Tibial nerve (tissue), 3 donors: ENCODE results near the gene GNL3L.
"Not testable (repeated sequence)": the region's sequence is repeated elsewhere in the genome, so short reads cannot be mapped to it uniquely, and the experiment has no call there.

Experiments used
- POLR2A ChIP-seq, 2 donors: fragments of 450-650 bp; IDR thresholded peaks; one replicate each; pipeline ENCODE4 v1.6.1; 2017; ENCODE audit warnings: antibody characterized with exemption in 2 of 2, mild to moderate bottlenecking in 2 of 2, moderate library complexity in 2 of 2
- TF ChIP-seq, protein P1 (sequence below), 5 experiments: fragments of 200-600 bp in 3 of 5; fragments of 450-650 bp in 2 of 5; sonication (generic) in 3 of 5; IDR thresholded peaks; one replicate each; pipeline ENCODE4 v1.5.1; 2016 to 2019; ENCODE audit warnings: antibody characterized with exemption in 5 of 5, mild to moderate bottlenecking in 3 of 5, moderate library complexity in 2 of 5

DNA sequence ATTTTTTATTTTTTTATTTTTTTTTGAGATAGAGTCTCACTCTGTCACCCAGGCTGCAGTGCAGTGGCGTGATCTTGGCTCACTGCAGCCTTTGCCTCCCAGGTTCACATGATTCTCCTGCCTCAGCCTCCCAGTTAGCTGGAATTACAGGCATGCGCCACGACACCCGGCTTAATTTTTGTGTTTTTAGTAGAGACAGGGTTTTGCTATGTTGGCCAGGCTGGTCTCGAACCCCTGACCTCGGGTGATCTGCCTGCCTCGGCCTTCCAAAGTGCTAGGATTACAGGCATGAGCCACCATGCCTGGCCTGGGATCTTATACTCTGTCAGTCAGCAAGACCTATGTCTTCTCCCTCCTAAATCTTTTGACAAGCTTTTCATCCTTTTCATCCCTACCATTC, 25.0 kb downstream of the GNL3L start:
- TF ChIP-seq POLR2A (IDR thresholded peaks at IDR 0.05): not testable (repeated sequence)
- TF ChIP-seq, protein P1, sequence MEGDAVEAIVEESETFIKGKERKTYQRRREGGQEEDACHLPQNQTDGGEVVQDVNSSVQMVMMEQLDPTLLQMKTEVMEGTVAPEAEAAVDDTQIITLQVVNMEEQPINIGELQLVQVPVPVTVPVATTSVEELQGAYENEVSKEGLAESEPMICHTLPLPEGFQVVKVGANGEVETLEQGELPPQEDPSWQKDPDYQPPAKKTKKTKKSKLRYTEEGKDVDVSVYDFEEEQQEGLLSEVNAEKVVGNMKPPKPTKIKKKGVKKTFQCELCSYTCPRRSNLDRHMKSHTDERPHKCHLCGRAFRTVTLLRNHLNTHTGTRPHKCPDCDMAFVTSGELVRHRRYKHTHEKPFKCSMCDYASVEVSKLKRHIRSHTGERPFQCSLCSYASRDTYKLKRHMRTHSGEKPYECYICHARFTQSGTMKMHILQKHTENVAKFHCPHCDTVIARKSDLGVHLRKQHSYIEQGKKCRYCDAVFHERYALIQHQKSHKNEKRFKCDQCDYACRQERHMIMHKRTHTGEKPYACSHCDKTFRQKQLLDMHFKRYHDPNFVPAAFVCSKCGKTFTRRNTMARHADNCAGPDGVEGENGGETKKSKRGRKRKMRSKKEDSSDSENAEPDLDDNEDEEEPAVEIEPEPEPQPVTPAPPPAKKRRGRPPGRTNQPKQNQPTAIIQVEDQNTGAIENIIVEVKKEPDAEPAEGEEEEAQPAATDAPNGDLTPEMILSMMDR (IDR thresholded peaks at IDR 0.05): not testable (repeated sequence)
